H9 (cell line): ENCODE measurements around the gene TBC1D8. TPM values are rescaled to one million over a fixed set of nuclear protein-coding genes. Genes with fewer than 3 reads are reported as not detected.

Experiments
- DNase-seq: peaks from one replicate; pipeline ENCODE4 v3.0.0-alpha.2; 2017
- H2AFZ ChIP-seq: one replicate; pipeline ENCODE4 v1.6.1; 2013; ENCODE audit warnings: mild to moderate bottlenecking, low read length, control low read depth, moderate library complexity
- H2AK5ac ChIP-seq: 2 replicates; pipeline ENCODE4 v1.6.1; 2013; ENCODE audit warnings: low read length, control low read depth, mixed read lengths; ENCODE audit not compliant: insufficient read length
- H2BK120ac ChIP-seq: one replicate; pipeline ENCODE4 v1.6.1; 2013; ENCODE audit warnings: low read depth, mild to moderate bottlenecking, low read length, control low read depth, inconsistent platforms; ENCODE audit not compliant: poor library complexity, severe bottlenecking
- H2BK12ac ChIP-seq: 2 replicates; pipeline ENCODE4 v1.6.1; 2013; ENCODE audit warnings: low read length, control low read depth, mixed read lengths, low read depth; ENCODE audit not compliant: insufficient read length
- H2BK15ac ChIP-seq: 2 replicates; pipeline ENCODE4 v1.6.1; 2013; ENCODE audit warnings: low read depth, low read length, control low read depth
- H2BK20ac ChIP-seq: one replicate; pipeline ENCODE4 v1.6.1; 2013; ENCODE audit warnings: low read depth, mild to moderate bottlenecking, low read length, control low read depth, inconsistent platforms; ENCODE audit not compliant: poor library complexity, severe bottlenecking
- H2BK5ac ChIP-seq: 2 replicates; pipeline ENCODE4 v1.6.1; 2013; ENCODE audit warnings: low read length, control low read depth, mixed read lengths; ENCODE audit not compliant: insufficient read length
- H3K14ac ChIP-seq: 2 replicates; pipeline ENCODE4 v1.6.1; 2013; ENCODE audit warnings: low read length, control low read depth; ENCODE audit not compliant: insufficient read depth
- H3K18ac ChIP-seq: 2 replicates; pipeline ENCODE4 v1.6.1; 2013; ENCODE audit warnings: low read depth, mild to moderate bottlenecking, mixed read lengths, low read length, control low read depth; ENCODE audit not compliant: insufficient read length
- H3K23ac ChIP-seq: 2 replicates; pipeline ENCODE4 v1.6.1; 2013; ENCODE audit warnings: low read length, control low read depth, mixed read lengths, low read depth; ENCODE audit not compliant: insufficient read length
- H3K23me2 ChIP-seq: 2 replicates; pipeline ENCODE4 v1.6.1; 2013; ENCODE audit warnings: low read depth, mild to moderate bottlenecking, mixed read lengths, low read length, control low read depth; ENCODE audit not compliant: insufficient read length, poor library complexity, severe bottlenecking
- H3K27ac ChIP-seq: 2 replicates; pipeline ENCODE4 v1.5.1; 2013; ENCODE audit warnings: low read length, control low read depth, mixed read lengths, low read depth; ENCODE audit not compliant: insufficient read length
- H3K27me3 ChIP-seq: 2 replicates; pipeline ENCODE4 v1.6.1; 2013; ENCODE audit warnings: low read length, control low read depth, inconsistent platforms; ENCODE audit not compliant: insufficient read depth
- H3K4ac ChIP-seq: 2 replicates; pipeline ENCODE4 v1.6.1; 2013; ENCODE audit warnings: low read depth, mild to moderate bottlenecking, control low read depth, inconsistent platforms, low read length, moderate library complexity
- H3K4me1 ChIP-seq: 2 replicates; pipeline ENCODE4 v1.6.1; 2013; ENCODE audit warnings: low read length, control low read depth, inconsistent platforms; ENCODE audit not compliant: insufficient read depth
- H3K4me2 ChIP-seq: 2 replicates; pipeline ENCODE4 v1.6.1; 2013; ENCODE audit warnings: low read length, control low read depth, mixed read lengths; ENCODE audit not compliant: insufficient read length, insufficient read depth
- H3K56ac ChIP-seq: 2 replicates; pipeline ENCODE4 v1.6.1; 2013; ENCODE audit warnings: low read depth, mild to moderate bottlenecking, mixed read lengths, low read length, control low read depth; ENCODE audit not compliant: insufficient read length
- H3K79me1 ChIP-seq: 2 replicates; pipeline ENCODE4 v1.6.1; 2013; ENCODE audit warnings: low read depth, mild to moderate bottlenecking, moderate library complexity, low read length, control low read depth, inconsistent platforms; ENCODE audit not compliant: insufficient read depth, poor library complexity, severe bottlenecking
- H3K79me2 ChIP-seq: 2 replicates; pipeline ENCODE4 v1.6.1; 2013; ENCODE audit warnings: low read length, control low read depth, inconsistent platforms; ENCODE audit not compliant: insufficient read depth
- H3K9ac ChIP-seq: 2 replicates; pipeline ENCODE4 v1.6.1; 2013; ENCODE audit warnings: low read length, control low read depth, mixed read lengths; ENCODE audit not compliant: insufficient read length; ENCODE audit errors: extremely low read depth
- H3K9me3 ChIP-seq: one replicate; pipeline ENCODE4 v1.6.1; 2013; ENCODE audit warnings: low read depth, low read length, inconsistent platforms; ENCODE audit not compliant: control insufficient read depth
- H3T11ph ChIP-seq: one replicate; pipeline ENCODE4 v1.6.1; 2013; ENCODE audit warnings: mild to moderate bottlenecking, low read length, control low read depth, inconsistent platforms
- H4K20me1 ChIP-seq: one replicate; pipeline ENCODE4 v1.6.1; 2013; ENCODE audit not compliant: control insufficient read depth, insufficient read length, insufficient read depth
- H4K5ac ChIP-seq: 2 replicates; pipeline ENCODE4 v1.6.1; 2013; ENCODE audit warnings: low read depth, mild to moderate bottlenecking, mixed read lengths, low read length, control low read depth; ENCODE audit not compliant: insufficient read length
- H4K8ac ChIP-seq: replicated peaks from 2 replicates; pipeline ENCODE4 v1.6.1; 2013; ENCODE audit warnings: low read length, control low read depth, mixed read lengths, low read depth; ENCODE audit not compliant: insufficient read length
- H4K91ac ChIP-seq: 2 replicates; pipeline ENCODE4 v1.6.1; 2013; ENCODE audit warnings: low read depth, mild to moderate bottlenecking, moderate library complexity, mixed read lengths, low read length, control low read depth; ENCODE audit not compliant: insufficient read length
- H3K27ac Mint-ChIP-seq, 3 experiments: 2 replicates in 2 of 3; 3 replicates in 1 of 3; pipeline ENCODE4 v1.8.0; 2020 to 2021; ENCODE audit warnings: mixed read lengths in 3 of 3, mild to moderate bottlenecking in 1 of 3, moderate library complexity in 1 of 3
- H3K27me3 Mint-ChIP-seq: 2 replicates; pipeline ENCODE4 v1.8.0; 2021; ENCODE audit warnings: low read depth, mild to moderate bottlenecking, moderate library complexity, mixed read lengths
- H3K36me3 Mint-ChIP-seq, 3 experiments: 2 replicates in 2 of 3; 3 replicates in 1 of 3; pipeline ENCODE4 v1.8.0; 2020 to 2021; ENCODE audit warnings: low read depth in 3 of 3, mixed read lengths in 3 of 3; ENCODE audit not compliant: insufficient read depth in 1 of 3
- H3K4me1 Mint-ChIP-seq, 2 experiments: 2 replicates each; pipeline ENCODE4 v1.8.0; 2020; ENCODE audit warnings: mixed read lengths in 2 of 2
- H3K4me3 Mint-ChIP-seq, 2 experiments: 2 replicates in 1 of 2; 3 replicates in 1 of 2; pipeline ENCODE4 v1.8.0; 2020 to 2021; ENCODE audit warnings: mild to moderate bottlenecking in 2 of 2, mixed read lengths in 2 of 2, moderate library complexity in 1 of 2
- H3K9me3 Mint-ChIP-seq, 2 experiments: 2 replicates in 1 of 2; 3 replicates in 1 of 2; pipeline ENCODE4 v1.8.0; 2020; ENCODE audit warnings: mild to moderate bottlenecking in 2 of 2, mixed read lengths in 2 of 2, moderate library complexity in 1 of 2
- WGBS: extraction: QIAGEN DNeasy Blood & Tissue Kit; methylation state at CpG from one replicate; pipeline ENCODE4 v1.1.7; 2013; ENCODE audit warnings: missing lambda C conversion rate, low lambda C conversion rate, mixed read lengths; ENCODE audit not compliant: insufficient read length; ENCODE audit errors: extremely low coverage; 5-methylcytosine and 5-hydroxymethylcytosine counted together
- total RNA-seq: library from RNA; stranded (reverse); gene quantifications from 2 replicates; pipeline ENCODE4 v1.2.1, GENCODE V29; 2021
- TF ChIP-seq, protein P1 (sequence below): fragments of 200-600 bp; sonication (generic); conservative IDR thresholded peaks from 3 replicates; pipeline ENCODE4 v1.8.0; 2021; ENCODE audit warnings: antibody characterized with exemption, mild to moderate bottlenecking

Gene TBC1D8
- total RNA-seq, 1 experiment from 2014 or later, result 16.6 TPM

DNA sequence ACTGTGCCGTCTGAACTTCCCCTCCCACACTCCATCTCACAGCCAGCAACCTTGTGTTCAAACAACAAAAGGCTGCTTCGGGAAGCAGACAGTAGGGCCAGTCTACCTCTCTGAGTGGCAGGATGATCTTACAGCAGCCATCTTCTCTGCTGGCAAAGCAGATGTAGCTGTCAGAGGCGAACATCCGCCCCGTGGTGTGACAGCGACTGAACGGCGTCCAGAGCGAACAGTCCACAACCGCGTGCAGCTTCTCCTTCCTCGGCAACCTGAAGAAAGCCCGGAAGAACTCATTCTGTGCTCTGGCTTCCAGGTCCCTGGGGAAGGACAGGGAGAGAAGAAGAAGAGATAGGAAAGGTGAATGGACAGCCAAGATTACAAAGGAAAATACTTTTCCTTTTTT is 111.1 kb downstream of the TBC1D8 start:
- Histone ChIP-seq H4K5ac (no peak overlapping the region), H2BK15ac (no peak overlapping the region), H3K18ac (no peak overlapping the region), H3K27ac (no peak overlapping the region), H3K79me1 (no peaks in the 10 kb centered on the region), H3K23me2 (no peaks in the 10 kb centered on the region), H3K14ac (no peak overlapping the region), H3K4ac (no peak overlapping the region), H3K9me3 (no peaks in the 10 kb centered on the region), H3K4me1 (no peaks in the 10 kb centered on the region), H3K27me3 (no peaks in the 10 kb centered on the region), H3K9ac (no peak overlapping the region), H2BK5ac (no peak overlapping the region), H3K56ac (no peak overlapping the region), H2AK5ac (no peak overlapping the region), H2BK20ac (no peak overlapping the region), H3T11ph (no peak overlapping the region), H2BK120ac (no peak overlapping the region), H3K79me2 (no peaks in the 10 kb centered on the region), H4K8ac (no peak overlapping the region), H2BK12ac (no peak overlapping the region), H4K20me1 (no peaks in the 10 kb centered on the region), H3K4me2 (no peak overlapping the region), H2AFZ (no peak overlapping the region), H4K91ac (no peak overlapping the region), H3K23ac (no peak overlapping the region)
- H3K36me3 Mint-ChIP-seq, result peaks cover 20 to 24% (median 23%) of the 10 kb centered on the region in 3 experiments; a peak in 6 of 7 replicates
- H3K27ac Mint-ChIP-seq, result peak overlapping the region in 2 of 3 experiments; percentile 44 to 90; a peak in 3 of 7 replicates
- H3K4me3 Mint-ChIP-seq, result no peak overlapping the region
- no CpG with 5 or more reads among the region's 13 CpGs for WGBS
- DNase-seq, result no peak
- TF ChIP-seq, protein P1, sequence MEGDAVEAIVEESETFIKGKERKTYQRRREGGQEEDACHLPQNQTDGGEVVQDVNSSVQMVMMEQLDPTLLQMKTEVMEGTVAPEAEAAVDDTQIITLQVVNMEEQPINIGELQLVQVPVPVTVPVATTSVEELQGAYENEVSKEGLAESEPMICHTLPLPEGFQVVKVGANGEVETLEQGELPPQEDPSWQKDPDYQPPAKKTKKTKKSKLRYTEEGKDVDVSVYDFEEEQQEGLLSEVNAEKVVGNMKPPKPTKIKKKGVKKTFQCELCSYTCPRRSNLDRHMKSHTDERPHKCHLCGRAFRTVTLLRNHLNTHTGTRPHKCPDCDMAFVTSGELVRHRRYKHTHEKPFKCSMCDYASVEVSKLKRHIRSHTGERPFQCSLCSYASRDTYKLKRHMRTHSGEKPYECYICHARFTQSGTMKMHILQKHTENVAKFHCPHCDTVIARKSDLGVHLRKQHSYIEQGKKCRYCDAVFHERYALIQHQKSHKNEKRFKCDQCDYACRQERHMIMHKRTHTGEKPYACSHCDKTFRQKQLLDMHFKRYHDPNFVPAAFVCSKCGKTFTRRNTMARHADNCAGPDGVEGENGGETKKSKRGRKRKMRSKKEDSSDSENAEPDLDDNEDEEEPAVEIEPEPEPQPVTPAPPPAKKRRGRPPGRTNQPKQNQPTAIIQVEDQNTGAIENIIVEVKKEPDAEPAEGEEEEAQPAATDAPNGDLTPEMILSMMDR, result no peak
- no peaks in the 10 kb centered on the region for H3K4me1 Mint-ChIP-seq
- no peaks in the 10 kb centered on the region for H3K27me3 Mint-ChIP-seq
- no peaks in the 10 kb centered on the region; a peak in 1 of 5 replicates for H3K9me3 Mint-ChIP-seq
